Measurements from ENCODE around the gene DCAF5.

DNA sequence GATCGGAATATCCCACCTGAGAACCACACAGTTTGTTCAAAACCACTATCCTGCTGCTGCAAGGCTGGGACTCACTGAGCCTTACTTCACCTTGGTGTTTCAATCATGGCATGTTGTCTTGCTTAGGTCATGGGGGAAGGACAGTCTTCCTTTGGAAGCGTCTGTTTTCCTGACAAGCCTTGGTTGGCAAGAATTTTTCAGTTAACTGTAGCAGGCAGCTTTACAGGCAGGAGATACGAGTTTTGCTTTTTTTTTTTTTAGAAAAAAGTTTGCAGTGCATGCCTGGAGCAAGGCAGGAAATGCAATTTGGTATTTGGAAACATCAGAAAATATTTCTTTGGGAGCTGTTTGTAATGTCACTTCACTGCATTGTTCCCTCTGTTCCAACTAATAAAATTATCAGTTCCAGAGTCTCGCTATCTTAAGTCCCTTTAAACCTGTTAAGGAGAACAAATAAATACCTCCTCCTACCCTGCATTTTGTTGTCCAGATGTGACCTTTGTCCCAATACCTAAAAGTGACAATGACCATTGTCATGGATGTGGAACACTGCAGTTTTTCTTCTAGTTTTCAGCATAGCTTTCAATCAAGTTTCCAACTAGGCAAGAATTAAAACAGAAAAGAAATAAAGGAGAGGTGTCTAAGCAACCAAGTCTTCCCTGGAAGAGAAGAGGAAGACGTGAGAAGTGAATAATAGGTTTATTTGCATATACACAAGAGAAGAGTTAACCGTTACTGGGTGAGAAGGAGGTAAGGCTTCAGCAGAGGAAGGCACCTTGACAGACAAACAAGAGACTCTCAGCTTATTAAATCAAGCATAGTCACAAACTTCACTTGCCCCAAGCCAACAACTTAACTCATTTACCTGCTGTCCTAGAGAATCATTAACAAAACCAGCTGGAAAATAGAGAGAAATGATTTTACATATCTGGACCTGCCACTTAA, 102.4 kb downstream of the DCAF5 start:
- TF ChIP-seq, protein P1, sequence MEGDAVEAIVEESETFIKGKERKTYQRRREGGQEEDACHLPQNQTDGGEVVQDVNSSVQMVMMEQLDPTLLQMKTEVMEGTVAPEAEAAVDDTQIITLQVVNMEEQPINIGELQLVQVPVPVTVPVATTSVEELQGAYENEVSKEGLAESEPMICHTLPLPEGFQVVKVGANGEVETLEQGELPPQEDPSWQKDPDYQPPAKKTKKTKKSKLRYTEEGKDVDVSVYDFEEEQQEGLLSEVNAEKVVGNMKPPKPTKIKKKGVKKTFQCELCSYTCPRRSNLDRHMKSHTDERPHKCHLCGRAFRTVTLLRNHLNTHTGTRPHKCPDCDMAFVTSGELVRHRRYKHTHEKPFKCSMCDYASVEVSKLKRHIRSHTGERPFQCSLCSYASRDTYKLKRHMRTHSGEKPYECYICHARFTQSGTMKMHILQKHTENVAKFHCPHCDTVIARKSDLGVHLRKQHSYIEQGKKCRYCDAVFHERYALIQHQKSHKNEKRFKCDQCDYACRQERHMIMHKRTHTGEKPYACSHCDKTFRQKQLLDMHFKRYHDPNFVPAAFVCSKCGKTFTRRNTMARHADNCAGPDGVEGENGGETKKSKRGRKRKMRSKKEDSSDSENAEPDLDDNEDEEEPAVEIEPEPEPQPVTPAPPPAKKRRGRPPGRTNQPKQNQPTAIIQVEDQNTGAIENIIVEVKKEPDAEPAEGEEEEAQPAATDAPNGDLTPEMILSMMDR (IDR thresholded peaks at IDR 0.05): no peak
- TF ChIP-seq EP300 (IDR thresholded peaks at IDR 0.05) (no peak), POLR2A (IDR thresholded peaks at IDR 0.05) (no peak)

All from ovary (tissue), 3 donors.